ENCODE results near the gene ZGPAT.

DNA sequence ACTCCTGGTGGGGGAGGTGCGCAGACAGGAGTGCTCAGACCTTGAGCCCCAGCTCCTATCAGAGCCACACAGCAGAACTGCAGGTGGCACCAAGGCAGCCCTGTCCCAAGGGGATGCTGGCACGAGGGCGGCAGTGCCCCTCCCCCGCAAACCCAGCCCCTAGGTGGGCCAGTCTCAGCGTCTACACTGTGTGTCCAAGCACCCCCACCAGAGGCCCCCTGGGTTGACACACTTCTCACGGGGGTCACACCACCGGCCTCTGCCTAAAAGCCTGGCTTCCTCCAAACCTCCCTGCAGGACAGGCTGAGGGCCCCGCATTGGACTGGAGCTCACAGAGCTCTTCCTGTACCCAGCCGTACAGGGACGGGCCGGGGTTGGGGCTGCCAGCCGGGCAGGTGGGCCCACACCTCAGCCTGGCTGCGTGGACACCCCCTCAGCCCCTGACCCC, 39.8 kb downstream of the ZGPAT start:
- TF ChIP-seq, protein P1, sequence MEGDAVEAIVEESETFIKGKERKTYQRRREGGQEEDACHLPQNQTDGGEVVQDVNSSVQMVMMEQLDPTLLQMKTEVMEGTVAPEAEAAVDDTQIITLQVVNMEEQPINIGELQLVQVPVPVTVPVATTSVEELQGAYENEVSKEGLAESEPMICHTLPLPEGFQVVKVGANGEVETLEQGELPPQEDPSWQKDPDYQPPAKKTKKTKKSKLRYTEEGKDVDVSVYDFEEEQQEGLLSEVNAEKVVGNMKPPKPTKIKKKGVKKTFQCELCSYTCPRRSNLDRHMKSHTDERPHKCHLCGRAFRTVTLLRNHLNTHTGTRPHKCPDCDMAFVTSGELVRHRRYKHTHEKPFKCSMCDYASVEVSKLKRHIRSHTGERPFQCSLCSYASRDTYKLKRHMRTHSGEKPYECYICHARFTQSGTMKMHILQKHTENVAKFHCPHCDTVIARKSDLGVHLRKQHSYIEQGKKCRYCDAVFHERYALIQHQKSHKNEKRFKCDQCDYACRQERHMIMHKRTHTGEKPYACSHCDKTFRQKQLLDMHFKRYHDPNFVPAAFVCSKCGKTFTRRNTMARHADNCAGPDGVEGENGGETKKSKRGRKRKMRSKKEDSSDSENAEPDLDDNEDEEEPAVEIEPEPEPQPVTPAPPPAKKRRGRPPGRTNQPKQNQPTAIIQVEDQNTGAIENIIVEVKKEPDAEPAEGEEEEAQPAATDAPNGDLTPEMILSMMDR (IDR thresholded peaks at IDR 0.05 in 2 of 3, conservative IDR thresholded peaks at IDR 0.05 in 1 of 3; ENCODE audit: insufficient read depth in 2 of 3, low read depth in 1 of 3, low read length in 3 of 3), result no peak
- TF ChIP-seq ZNF3 (CRISPR knock-in tag; IDR thresholded peaks at IDR 0.05) (no peak), CEBPB (tag; IDR thresholded peaks at IDR 0.05) (no peak), POLR2AphosphoS5 (IDR thresholded peaks at IDR 0.05; ENCODE audit: control insufficient read depth, insufficient read depth, low read depth, low read length) (no peak), MCM7 (IDR thresholded peaks at IDR 0.05) (no peak), BHLHE40 (IDR thresholded peaks at IDR 0.05; ENCODE audit: low read length) (no peak), NCOR1 (IDR thresholded peaks at IDR 0.05) (no peak), RBM25 (IDR thresholded peaks at IDR 0.05; ENCODE audit: low read depth, low read length, severe bottlenecking) (no peak), ZSCAN29 (IDR thresholded peaks at IDR 0.05) (no peak)
- TF ChIP-seq, protein P2, sequence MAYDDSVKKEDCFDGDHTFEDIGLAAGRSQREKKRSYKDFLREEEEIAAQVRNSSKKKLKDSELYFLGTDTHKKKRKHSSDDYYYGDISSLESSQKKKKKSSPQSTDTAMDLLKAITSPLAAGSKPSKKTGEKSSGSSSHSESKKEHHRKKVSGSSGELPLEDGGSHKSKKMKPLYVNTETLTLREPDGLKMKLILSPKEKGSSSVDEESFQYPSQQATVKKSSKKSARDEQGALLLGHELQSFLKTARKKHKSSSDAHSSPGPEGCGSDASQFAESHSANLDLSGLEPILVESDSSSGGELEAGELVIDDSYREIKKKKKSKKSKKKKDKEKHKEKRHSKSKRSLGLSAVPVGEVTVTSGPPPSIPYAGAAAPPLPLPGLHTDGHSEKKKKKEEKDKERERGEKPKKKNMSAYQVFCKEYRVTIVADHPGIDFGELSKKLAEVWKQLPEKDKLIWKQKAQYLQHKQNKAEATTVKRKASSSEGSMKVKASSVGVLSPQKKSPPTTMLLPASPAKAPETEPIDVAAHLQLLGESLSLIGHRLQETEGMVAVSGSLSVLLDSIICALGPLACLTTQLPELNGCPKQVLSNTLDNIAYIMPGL (CRISPR knock-in tag; IDR thresholded peaks at IDR 0.05), result no peak
